Astrocyte (in vitro differentiated cells and primary cell): ENCODE measurements around the gene TCIRG1. TPM values are rescaled to one million over a fixed set of nuclear protein-coding genes. Genes with fewer than 3 reads are reported as not detected.
A peak's percentile ranks its signal among the peaks of the same experiment; 100 is the strongest.

Experiments used
- DNase-seq: peaks from one replicate; pipeline ENCODE4 v3.0.0-alpha.2; 2010; ENCODE audit warnings: low read depth
- FAIRE-seq: peaks from 2 replicates; lab custom pipeline; 2011; peaks lifted over from hg19 to GRCh38; lab: Jason Lieb, UNC
- H2AFZ ChIP-seq: 2 replicates; pipeline ENCODE4 v1.6.0; 2012; ENCODE audit warnings: low read depth, low read length, inconsistent platforms
- H3K27ac ChIP-seq: 2 replicates; pipeline ENCODE4 v1.5.1; 2011; ENCODE audit warnings: low read depth, low read length, inconsistent platforms
- H3K27me3 ChIP-seq: 2 replicates; pipeline ENCODE4 v1.6.0; 2011; ENCODE audit warnings: low read length, inconsistent platforms; ENCODE audit not compliant: insufficient read depth
- H3K36me3 ChIP-seq: 2 replicates; pipeline ENCODE4 v1.5.1; 2011; ENCODE audit warnings: low read length, inconsistent platforms; ENCODE audit not compliant: insufficient read depth
- H3K4me1 ChIP-seq: 2 replicates; pipeline ENCODE4 v1.5.1; 2011; ENCODE audit warnings: low read length, inconsistent platforms; ENCODE audit not compliant: insufficient read depth
- H3K4me2 ChIP-seq: 2 replicates; pipeline ENCODE4 v1.6.0; 2012; ENCODE audit warnings: low read length, inconsistent platforms
- H3K4me3 ChIP-seq: 2 replicates; pipeline ENCODE4 v1.5.1; 2011; ENCODE audit warnings: low read depth, mild to moderate bottlenecking, low read length, inconsistent platforms; ENCODE audit not compliant: insufficient read depth
- H3K79me2 ChIP-seq: 2 replicates; pipeline ENCODE4 v1.6.0; 2012; ENCODE audit warnings: mild to moderate bottlenecking, low read length, inconsistent platforms; ENCODE audit not compliant: insufficient read depth
- H3K9ac ChIP-seq: 2 replicates; pipeline ENCODE4 v1.6.0; 2012; ENCODE audit warnings: mild to moderate bottlenecking, low read length, inconsistent platforms
- H3K9me3 ChIP-seq: 2 replicates; pipeline ENCODE4 v1.5.1; 2012; ENCODE audit warnings: low read depth, mild to moderate bottlenecking, low read length, inconsistent platforms; ENCODE audit not compliant: insufficient read depth
- H4K20me1 ChIP-seq: 2 replicates; pipeline ENCODE4 v1.6.0; 2012; ENCODE audit warnings: low read length, inconsistent platforms; ENCODE audit not compliant: insufficient read depth
- H3K27ac Mint-ChIP-seq: one replicate; pipeline ENCODE4 v1.8.0; 2021; ENCODE audit warnings: mild to moderate bottlenecking, mixed read lengths; ENCODE audit not compliant: unreplicated experiment
- H3K27me3 Mint-ChIP-seq: one replicate; pipeline ENCODE4 v1.8.0; 2021; ENCODE audit warnings: low read depth, mixed read lengths; ENCODE audit not compliant: unreplicated experiment
- H3K36me3 Mint-ChIP-seq: one replicate; pipeline ENCODE4 v1.8.0; 2021; ENCODE audit warnings: low read depth, mixed read lengths; ENCODE audit not compliant: unreplicated experiment
- H3K4me1 Mint-ChIP-seq: one replicate; pipeline ENCODE4 v1.8.0; 2021; ENCODE audit warnings: low read depth, mixed read lengths; ENCODE audit not compliant: unreplicated experiment
- H3K4me3 Mint-ChIP-seq: one replicate; pipeline ENCODE4 v1.8.0; 2021; ENCODE audit warnings: mild to moderate bottlenecking, moderate library complexity, mixed read lengths; ENCODE audit not compliant: unreplicated experiment
- H3K9me3 Mint-ChIP-seq: one replicate; pipeline ENCODE4 v1.8.0; 2021; ENCODE audit warnings: mild to moderate bottlenecking, mixed read lengths; ENCODE audit not compliant: unreplicated experiment
- CTCF ChIP-seq: IDR thresholded peaks from 2 replicates; pipeline ENCODE4 v1.5.1; 2011; ENCODE audit warnings: low read depth, mild to moderate bottlenecking, inconsistent platforms, low read length, moderate library complexity; ENCODE audit not compliant: insufficient read depth
- EZH2 ChIP-seq: IDR thresholded peaks from 2 replicates; pipeline ENCODE4 v1.6.1; 2012; ENCODE audit warnings: mild to moderate bottlenecking, low read length, inconsistent platforms; ENCODE audit not compliant: insufficient read depth
- total RNA-seq: library from RNA; stranded (reverse); gene quantifications from 2 replicates; pipeline ENCODE4 v1.2.1, GENCODE V29; 2021

TCIRG1 gene
- total RNA-seq, 1 donor from 2014 or later, result 55.1 TPM

DNA sequence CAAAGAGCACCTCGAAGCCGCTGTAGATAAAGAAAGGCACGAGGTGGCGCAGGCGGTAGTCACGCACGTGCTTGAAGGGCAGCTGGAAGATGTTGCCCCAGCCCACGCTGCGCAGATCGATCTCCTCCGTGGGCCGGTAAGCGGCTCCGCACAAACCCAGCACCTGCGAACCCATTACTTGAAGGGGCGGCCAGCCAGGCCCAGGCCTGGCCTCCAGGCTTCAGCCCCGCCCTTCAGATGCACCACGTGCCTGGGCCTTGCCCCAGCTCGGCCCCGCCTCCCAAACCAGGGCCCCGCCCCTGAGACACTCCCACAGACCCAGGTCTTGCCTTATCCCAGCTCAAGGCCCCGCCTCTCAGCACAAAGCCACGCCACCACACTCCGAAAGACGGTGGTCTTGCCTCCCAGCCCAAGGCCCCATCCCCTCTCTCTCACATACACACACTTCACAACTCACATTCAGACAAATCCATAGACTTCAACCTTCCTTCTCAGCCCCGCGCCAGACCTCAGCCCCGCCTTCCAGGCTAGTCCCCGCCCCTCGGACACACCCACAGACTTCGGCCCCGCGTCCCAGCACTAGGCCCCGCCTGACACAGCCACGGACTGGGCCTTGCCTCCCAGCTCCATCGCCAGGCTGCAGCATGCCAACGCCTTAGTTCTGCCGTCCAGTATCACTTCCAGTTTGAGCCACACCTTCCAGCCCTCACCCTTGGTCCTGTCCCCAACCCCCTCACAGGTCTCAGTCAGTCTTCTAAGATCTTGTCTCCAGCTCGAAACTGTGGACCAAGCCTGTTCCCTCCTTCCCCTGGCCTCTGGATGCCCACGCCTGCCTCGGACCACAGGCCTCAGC lies 42.0 kb upstream of the TCIRG1 start:
- H3K9me3 Mint-ChIP-seq, result no peaks in the 10 kb centered on the region

DNA sequence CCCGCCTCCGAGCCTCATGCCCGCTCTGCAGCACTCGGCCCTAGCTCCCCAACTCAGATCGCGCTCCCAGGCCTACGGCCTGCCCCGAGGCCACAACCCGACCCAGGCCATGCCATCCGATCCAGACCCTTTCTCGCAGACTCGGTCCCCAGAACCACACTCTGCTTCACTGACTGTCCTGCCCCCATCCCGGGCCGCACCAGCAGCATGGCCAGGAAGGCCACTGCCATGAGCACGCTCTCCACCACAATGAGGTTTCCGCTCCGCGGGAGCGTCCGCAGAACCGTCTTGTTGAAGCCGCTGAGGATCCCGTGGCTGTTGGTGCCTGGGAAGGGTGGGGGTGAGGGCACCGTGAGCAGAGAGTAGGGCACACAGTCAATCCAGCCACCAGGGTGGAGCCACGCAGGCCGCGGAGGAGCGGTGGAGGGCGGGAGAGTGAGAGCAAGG lies 41.3 kb upstream of the TCIRG1 start:
- no peak overlapping the region for H3K27ac Mint-ChIP-seq
- H3K27ac ChIP-seq, result no peak overlapping the region

More for the DNA sequence above, 42.0 kb upstream of the TCIRG1 start:
- Histone ChIP-seq H3K4me3 (no peak overlapping the region), H3K36me3 (no peaks in the 10 kb centered on the region), H4K20me1 (no peaks in the 10 kb centered on the region), H3K27ac (no peak overlapping the region), H3K9ac (no peak overlapping the region), H3K4me1 (no peaks in the 10 kb centered on the region), H3K27me3 (no peaks in the 10 kb centered on the region), H2AFZ (no peak overlapping the region), H3K4me2 (no peak overlapping the region), H3K79me2 (no peaks in the 10 kb centered on the region), H3K9me3 (no peaks in the 10 kb centered on the region)
- Mint-ChIP-seq H3K27ac (peak overlapping the region; percentile 20), H3K27me3 (peaks cover 14% of the 10 kb centered on the region), H3K36me3 (peaks cover 17% of the 10 kb centered on the region), H3K4me1 (peaks cover under 1% of the 10 kb centered on the region), H3K4me3 (peak overlapping the region; percentile 70)
- TF ChIP-seq EZH2, result no peak
- no peak for TF ChIP-seq CTCF
- no peak for FAIRE-seq
- DNase-seq, result no peak

More for the DNA sequence above, 41.3 kb upstream of the TCIRG1 start:
- Histone ChIP-seq H3K4me3 (no peak overlapping the region), H3K4me2 (no peak overlapping the region), H3K79me2 (no peaks in the 10 kb centered on the region), H3K9me3 (no peaks in the 10 kb centered on the region), H2AFZ (no peak overlapping the region), H3K9ac (no peak overlapping the region), H3K27me3 (no peaks in the 10 kb centered on the region), H3K36me3 (no peaks in the 10 kb centered on the region), H3K4me1 (no peaks in the 10 kb centered on the region), H4K20me1 (no peaks in the 10 kb centered on the region)
- DNase-seq (no peak), FAIRE-seq (no peak)
- H3K9me3 Mint-ChIP-seq, result no peaks in the 10 kb centered on the region
- H3K4me1 Mint-ChIP-seq, result no peaks in the 10 kb centered on the region
- H3K4me3 Mint-ChIP-seq, result no peak overlapping the region
- peaks cover 12% of the 10 kb centered on the region for H3K27me3 Mint-ChIP-seq
- peaks cover 17% of the 10 kb centered on the region for H3K36me3 Mint-ChIP-seq
- TF ChIP-seq EZH2, result no peak
- TF ChIP-seq CTCF, result no peak
